Heart left ventricle (tissue), 13 donors: Measurements from ENCODE around the gene MEIOB.

Experiments
- CTCF ChIP-seq, 12 donors: fragments of 200-600 bp; sonication (generic) in 4 of 12; IDR thresholded peaks; one replicate each; pipeline versions ENCODE4 v1.5.0 to v1.8.0; 2018 to 2022; ENCODE audit warnings: antibody characterized with exemption in 12 of 12, mild to moderate bottlenecking in 5 of 12
- POLR2A ChIP-seq, 2 donors: fragments of 450-650 bp; IDR thresholded peaks; one replicate each; pipeline ENCODE4 v1.6.1; 2017; ENCODE audit warnings: antibody characterized with exemption in 2 of 2, mild to moderate bottlenecking in 2 of 2, moderate library complexity in 2 of 2
- donor health status: ischemic (EF 13 %, LVEDD 7.1; RV severe dilation, severe dysfunction).
- donor health status: DM: no; HTN: yes; CAD: no.
- donor health status: DM: no; HTN: no; CAD: no.
- donor health status: ischemic (EF 25% LVEDD 6.9; RV normal size, moderate dysfunction).
- donor health status: ischemic (EF 25% LVEDD 5.7; RV mildly dilated, moderate dysfunction).
- donor health status: ischemic (EF 35%, LVEDD 5.7; RV mildly dilated, moderate dysfunction).
- donor health status: nonischemic (EF 11% LVEDD 7.7; RV severe dilation, severe dysfunction).
- donor health status: DM: yes; HTN: yes; CAD: no.
- donor health status: PGD.
- donor health status: ischemic (EF 29% LVEDD 5.4; RV normal size, mild dysfunction).
- donor health status: nonischemic (EF 23%, LVEDD 6.1; RV moderate dilation, normal function).

- no peak for TF ChIP-seq CTCF (IDR thresholded peaks at IDR 0.05)
- no peak for TF ChIP-seq POLR2A (IDR thresholded peaks at IDR 0.05)
Observed at GRCh38 chr16:1834096-1834495, 37.9 kb downstream of the MEIOB start.
